ENCODE results near the gene IFT57.
"Not testable (repeated sequence)": the region's sequence is repeated elsewhere in the genome, so short reads cannot be mapped to it uniquely, and the experiment has no call there.

The IFT57 gene

GRCh38 chr3:108158251-108158650 lies 64.0 kb downstream of the IFT57 start:
- no peak for DNase-seq

DNA sequence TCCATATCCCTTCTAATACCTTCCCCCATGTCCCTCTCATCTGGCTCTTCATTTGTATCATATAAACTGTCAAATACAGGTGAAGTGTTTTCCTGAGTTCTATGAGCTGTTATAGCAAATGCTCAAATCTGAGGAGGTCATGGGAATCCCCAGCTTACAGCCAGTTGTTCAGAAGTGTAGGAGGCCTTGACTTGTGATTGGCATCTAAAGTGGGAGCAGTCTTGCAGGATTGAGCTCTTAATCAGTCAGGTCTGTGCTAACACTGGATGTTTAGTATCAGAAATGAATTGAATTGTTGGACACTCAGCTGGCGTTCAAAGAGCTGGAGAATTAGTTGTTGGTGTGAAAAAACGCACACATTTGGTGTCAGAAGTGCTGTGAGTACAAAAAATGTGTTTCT lies 65.0 kb downstream of the IFT57 start:
- no peak for DNase-seq

DNA sequence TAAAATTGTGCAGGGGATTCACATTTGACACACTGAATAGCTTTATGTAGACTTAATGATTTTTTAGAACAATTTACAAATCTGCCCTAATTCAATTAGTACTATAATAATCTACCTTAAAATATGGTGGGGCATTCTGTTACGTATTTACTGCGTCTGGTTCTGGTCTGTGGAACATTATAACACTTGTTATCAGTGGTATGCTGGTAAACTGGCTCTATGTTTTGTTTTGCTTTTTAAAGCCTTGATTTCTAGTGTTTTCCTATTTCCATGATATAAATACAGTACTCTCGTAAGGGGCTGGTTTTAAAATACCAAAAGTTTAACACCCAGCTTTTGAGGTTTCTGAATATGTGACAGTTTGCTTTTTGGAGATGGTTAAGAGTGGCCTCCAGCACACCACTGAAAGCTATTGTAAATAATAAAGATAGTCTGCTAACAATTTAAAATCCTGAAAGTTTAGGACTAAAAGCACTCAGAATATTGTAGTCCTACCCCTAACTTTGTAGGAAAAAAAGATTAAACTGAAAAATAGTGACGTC lies 65.8 kb downstream of the IFT57 start:
- DNase-seq: no peak

- DNase-seq: not testable (repeated sequence)
These were observed 66.6 kb downstream of the IFT57 start for GRCh38 chr3:108155642-108156041.

DNA sequence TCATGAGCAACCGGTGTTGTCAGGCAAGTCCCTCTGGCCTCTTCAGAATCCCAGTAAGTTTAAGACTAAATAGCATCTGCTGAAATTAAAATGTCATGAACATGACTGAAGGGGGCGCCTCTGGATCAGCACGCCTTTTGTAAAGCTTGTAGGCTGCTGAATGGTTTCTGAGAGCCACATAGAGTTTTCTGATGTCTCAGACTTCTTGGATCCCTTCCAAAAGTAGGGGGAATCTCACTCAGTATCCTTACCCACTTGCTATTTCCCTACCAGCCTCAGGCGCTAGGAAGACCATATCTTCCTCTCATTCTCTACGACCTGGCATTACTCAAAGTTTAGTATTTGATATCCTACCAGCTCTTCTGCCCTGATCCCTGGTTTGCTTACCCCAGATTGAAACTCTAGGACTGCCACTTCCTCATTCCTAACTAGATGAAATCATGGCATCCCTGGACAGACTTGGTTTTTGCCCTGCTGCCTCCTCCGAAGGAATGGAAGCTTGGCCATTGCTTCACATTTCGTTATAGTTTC lies 68.7 kb downstream of the IFT57 start:
- no peak for DNase-seq

GRCh38 chr3:108152274-108152673 lies 70.0 kb downstream of the IFT57 start:
- DNase-seq: no peak

GRCh38 chr3:108150200-108150599 lies 72.0 kb downstream of the IFT57 start:
- DNase-seq: no peak

DNA sequence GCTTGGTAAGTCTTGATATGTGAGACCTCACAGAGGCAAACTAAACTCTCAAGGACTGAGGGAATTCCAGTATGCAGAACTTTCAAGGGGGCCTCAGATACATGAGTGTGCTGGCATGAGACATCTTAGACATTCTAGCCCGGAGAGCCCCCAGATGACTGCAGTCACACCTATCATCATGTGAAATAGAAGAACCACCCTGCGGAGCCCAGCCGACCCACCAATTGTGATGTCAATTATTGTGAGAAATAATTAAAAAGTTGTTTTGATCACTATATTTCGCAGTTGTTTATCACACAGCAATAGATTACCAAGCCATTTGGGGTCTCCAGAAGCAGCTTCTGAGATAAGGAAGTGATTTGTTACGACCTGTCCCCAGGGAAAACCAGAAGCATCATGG lies 76.1 kb downstream of the IFT57 start:
- no peak for DNase-seq

GRCh38 chr3:108145578-108145977 lies 76.6 kb downstream of the IFT57 start:
- no peak for DNase-seq

- no peak for DNase-seq
These were observed 84.8 kb downstream of the IFT57 start for GRCh38 chr3:108137460-108137814.

GRCh38 chr3:108136561-108137459 lies 85.4 kb downstream of the IFT57 start:
- DNase-seq: no peak

- DNase-seq: no peak
These were observed 87.7 kb downstream of the IFT57 start for GRCh38 chr3:108134555-108134880.

DNA sequence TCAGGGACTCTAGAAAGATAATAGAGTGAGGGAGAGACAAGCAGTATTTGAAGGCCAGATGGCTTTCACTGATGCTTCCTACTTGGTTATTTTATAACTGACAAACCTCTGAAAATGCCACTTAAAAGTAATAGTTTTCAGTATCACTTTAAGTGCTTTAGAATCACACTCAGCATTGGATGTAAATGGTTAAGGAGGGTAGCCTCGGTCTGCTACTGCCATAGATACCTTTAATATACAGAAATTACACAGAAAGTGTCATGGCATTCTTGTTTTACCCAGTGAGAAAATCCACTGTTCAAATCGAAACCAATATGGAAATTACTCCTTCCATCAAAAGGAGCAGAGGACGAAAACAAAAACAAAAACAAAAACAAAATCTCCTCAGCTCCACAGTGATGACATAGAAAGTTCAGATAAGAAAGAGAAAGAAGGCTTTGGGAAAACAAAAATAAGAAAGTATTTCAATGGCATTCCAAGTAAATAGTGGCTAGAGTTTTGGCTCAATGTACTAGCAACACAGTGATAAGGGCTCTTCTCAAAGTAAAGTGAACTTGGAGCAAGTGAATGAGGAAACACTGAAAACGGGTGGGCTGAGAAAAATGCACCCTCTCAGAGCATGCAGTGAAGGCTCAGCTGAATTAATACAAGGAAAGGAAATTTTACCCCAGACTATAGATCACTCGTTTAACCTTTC lies 88.2 kb downstream of the IFT57 start:
- DNase-seq: no peak

GRCh38 chr3:108133048-108133369 lies 89.2 kb downstream of the IFT57 start:
- DNase-seq: no peak

DNA sequence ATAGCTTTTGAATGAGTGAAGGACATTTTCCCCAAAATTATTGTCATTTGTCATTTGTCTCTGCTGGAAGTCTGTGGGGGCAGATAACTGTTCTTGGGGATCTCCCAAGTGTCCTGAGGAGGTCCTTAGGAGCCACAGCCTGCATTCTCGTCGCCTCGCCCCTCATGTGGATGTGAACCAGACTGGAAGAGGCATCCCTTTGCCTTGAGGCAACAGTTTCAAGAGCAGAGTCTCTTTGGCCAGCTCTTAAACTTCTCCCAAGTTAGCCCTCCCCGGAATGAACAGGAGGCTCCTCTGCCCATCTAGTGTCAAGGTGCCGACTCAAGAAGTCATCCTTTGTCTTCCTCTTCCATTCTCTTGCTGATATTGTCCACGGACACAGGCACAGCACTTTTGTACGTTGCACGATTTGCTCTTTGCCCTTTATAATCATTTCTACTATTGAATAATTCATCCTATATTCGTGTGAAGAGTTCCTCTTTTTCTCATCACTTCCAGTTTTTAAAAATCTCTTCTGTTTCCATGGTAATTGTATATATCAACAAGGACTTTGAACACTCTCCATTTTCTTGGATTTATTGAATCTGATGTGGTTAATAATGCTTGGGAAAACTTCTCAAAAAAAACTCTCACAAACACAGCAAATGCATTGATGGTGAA lies 90.6 kb downstream of the IFT57 start:
- no peak for DNase-seq

DNA sequence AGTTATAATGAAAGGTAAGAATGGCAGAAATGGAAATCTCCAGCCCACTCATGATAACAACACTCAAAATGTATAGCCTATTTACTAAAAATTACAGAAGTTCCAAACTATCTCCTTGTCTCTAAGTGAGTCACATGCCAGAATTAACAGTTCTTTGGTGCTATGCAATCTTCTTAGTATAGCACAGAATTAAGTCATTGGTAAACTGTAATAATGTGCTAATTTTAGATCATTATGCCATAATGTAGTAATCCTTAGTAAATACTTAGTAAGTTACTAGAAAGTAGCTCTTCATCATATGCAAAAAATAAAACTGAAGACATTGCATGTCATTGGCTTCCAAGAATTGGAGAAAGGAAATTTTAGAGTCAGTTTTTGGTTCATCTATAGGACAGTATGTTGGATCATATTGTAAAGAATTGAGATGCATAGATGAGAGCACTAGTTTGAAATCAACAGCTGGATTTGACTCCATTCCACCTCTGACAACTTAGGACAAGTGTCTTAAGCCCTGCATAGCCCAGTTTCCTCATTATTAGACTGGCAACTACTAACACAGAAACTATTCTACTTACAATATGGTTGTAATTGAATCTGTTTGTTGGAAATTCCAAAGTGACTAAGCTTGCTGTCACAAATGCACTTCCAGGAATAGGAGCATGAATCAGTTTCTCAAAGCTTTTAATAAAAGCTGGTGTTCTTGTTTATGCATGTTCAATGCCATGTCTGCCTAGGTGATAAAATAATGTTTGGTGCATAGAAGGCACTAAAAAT lies 91.3 kb downstream of the IFT57 start:
- DNase-seq: no peak

DNA sequence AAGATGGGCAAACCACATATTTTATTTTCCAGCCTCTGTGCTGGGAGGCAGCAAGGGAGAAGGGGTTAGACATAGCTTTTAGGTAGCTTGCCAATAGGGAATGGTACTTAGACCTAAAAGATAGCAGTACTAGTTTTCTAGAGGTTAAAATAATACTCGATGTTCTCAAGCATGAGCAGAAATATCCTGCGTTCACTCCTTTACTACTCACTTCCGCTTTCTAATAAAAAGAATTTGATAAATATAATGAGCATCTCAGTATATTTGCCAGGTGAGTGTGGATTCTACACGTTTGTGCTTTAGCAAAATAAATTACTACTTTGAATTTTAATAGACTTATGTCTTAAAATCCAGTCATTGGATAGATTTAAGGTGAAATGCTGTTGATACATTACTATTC lies 92.0 kb downstream of the IFT57 start:
- no peak for DNase-seq

- peak in 3 of 4 experiments; percentile 5 to 53 (median 31) for DNase-seq
These were observed 94.8 kb downstream of the IFT57 start for GRCh38 chr3:108127301-108127988.

- no peak for DNase-seq
These were observed 95.9 kb downstream of the IFT57 start for GRCh38 chr3:108126348-108126747.

GRCh38 chr3:108125550-108126071 lies 96.6 kb downstream of the IFT57 start:
- peak in 3 of 4 experiments; percentile 15 to 35 (median 19) for DNase-seq

DNA sequence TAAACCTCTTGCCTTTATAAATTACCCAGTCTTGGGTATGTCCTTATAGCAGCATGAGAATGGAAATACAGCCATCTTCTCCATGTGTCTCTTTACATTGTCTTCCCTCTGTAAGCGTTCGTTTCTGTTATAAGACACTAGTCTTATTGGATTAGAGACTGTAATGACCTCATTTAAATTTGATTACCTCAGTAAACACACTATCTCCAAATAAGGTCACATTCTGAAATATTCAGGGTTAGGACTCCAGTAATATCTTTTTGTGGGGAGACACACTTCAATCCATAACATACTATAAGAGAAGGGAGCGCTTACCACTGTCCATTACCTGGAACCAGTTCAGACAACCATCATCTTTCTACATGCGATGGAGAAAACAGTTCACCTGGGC lies 97.1 kb downstream of the IFT57 start:
- no peak for DNase-seq

All from activated CD4-positive, CD25-positive, alpha-beta regulatory T cell (primary cell).